ENCODE results near the gene ADCY10. TPM values are rescaled to one million over a fixed set of nuclear protein-coding genes. Genes with fewer than 3 reads are reported as not detected.
"Not testable (repeated sequence)": the region's sequence is repeated elsewhere in the genome, so short reads cannot be mapped to it uniquely, and the experiment has no call there.

Gene ADCY10
- total RNA-seq, 4 donors from 2014 or later = 1.2 to 4.9 (median 2.4) TPM; not detected in 1

DNA sequence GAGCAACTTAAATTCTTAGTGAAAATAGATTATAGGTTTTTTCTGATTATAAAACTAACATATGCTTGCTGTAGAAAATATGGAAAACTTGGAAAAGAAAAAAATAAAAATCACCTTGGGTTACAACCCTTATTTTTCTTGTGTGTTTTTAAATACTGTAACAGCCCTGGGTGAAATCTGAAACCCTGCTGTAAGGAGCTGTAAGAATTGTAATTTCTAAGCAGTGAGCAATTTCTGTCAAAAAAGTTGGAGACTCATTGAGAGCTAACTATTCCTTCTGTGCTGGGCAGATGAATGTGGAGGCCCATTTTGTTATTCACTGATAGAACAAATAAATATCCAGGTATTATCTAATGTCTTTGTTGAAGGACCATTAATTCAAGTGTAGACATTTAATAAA is 42.6 kb downstream of the ADCY10 start:
- Histone ChIP-seq H3K27me3 (no peaks in the 10 kb centered on the region), H3K36me3 (no peaks in the 10 kb centered on the region), H3K27ac (no peak overlapping the region), H3K9me3 (no peaks in the 10 kb centered on the region), H3K4me3 (no peak overlapping the region), H3K4me1 (no peaks in the 10 kb centered on the region)
- DNase-seq = no peak
- no peak for TF ChIP-seq POLR2A (IDR thresholded peaks at IDR 0.05)
- TF ChIP-seq CTCF (IDR thresholded peaks at IDR 0.05) = no peak

- not testable (repeated sequence) for H3K4me1 ChIP-seq, H3K36me3 ChIP-seq, H3K4me3 ChIP-seq, H3K27ac ChIP-seq, DNase-seq, H3K27me3 ChIP-seq, H3K9me3 ChIP-seq
Observed at GRCh38 chr1:167869157-167870001, 44.6 kb downstream of the ADCY10 start.

GRCh38 chr1:167866739-167867414 is 47.1 kb downstream of the ADCY10 start:
- not testable (repeated sequence) for H3K9me3 ChIP-seq, H3K27me3 ChIP-seq, H3K36me3 ChIP-seq, H3K4me1 ChIP-seq, H3K4me3 ChIP-seq, H3K27ac ChIP-seq, DNase-seq

GRCh38 chr1:167866326-167866725 is 47.6 kb downstream of the ADCY10 start:
- H3K4me1 ChIP-seq, DNase-seq, H3K27ac ChIP-seq, H3K36me3 ChIP-seq, H3K4me3 ChIP-seq, H3K9me3 ChIP-seq, H3K27me3 ChIP-seq: not testable (repeated sequence)

GRCh38 chr1:167865804-167866308 is 48.1 kb downstream of the ADCY10 start:
- H3K4me1 ChIP-seq, H3K9me3 ChIP-seq: not testable (repeated sequence)

DNA sequence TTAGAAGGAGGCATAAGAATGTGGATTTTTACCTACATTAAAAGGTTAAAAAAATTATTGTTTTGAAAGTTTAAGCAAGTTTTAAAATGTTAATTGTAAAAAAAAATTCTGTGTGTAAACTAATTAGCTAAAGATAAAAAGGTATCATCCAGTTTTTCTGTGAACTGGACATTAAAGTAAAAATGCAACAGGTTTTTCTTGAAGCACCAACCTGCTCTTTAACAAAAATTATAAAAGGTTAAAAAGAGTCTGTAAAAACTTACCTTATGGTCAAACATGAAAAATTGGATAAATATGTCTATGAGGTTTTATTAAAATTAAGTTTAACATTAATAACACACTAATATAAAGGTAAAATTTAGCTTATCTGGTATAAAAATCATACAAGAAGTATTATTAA is 48.7 kb downstream of the ADCY10 start:
- H3K4me3 ChIP-seq = not testable (repeated sequence)

More at GRCh38 chr1:167865804-167866308, 48.1 kb downstream of the ADCY10 start:
- not testable (repeated sequence) for H3K27ac ChIP-seq, H3K4me3 ChIP-seq, H3K27me3 ChIP-seq, DNase-seq, H3K36me3 ChIP-seq

DNA sequence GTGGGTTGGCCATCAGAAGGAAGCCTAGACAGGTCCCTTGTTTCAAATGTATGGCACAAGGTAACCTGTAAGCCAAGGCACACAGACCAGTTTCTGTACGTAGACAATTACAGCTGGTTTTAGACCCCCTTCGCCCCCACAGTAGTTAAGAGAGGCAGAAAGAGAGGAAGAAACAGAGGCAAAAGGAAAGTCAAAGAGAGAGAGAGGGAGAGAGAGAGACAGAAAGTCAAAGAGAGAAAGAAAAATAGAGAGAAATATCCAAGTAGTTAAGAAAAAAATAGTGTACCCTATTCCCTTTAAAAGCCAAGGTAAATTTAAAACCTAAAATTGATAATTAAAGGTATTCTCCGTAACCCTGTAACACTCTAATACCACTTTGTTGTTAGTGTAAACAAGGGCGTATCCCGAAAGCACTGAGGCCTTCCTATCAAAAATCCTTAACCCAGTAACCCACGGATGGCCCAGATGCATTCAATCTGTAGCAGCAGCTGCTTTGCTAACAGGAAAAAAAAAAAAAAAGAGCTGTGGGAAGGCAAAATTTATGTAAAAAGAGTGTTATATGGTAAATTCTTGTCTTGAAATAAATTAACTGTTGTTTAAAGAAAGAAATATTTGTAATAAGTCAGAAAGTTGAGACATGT is 49.4 kb downstream of the ADCY10 start:
- Histone ChIP-seq H3K9me3 (no peaks in the 10 kb centered on the region), H3K27ac (no peak overlapping the region), H3K27me3 (no peaks in the 10 kb centered on the region), H3K4me3 (no peak overlapping the region), H3K4me1 (no peaks in the 10 kb centered on the region), H3K36me3 (no peaks in the 10 kb centered on the region)
- TF ChIP-seq CTCF (IDR thresholded peaks at IDR 0.05) (no peak), POLR2A (IDR thresholded peaks at IDR 0.05) (no peak)
- no peak for DNase-seq

More for the DNA sequence above, 48.7 kb downstream of the ADCY10 start:
- not testable (repeated sequence) for H3K4me1 ChIP-seq, H3K36me3 ChIP-seq, H3K27me3 ChIP-seq, DNase-seq, H3K27ac ChIP-seq, H3K9me3 ChIP-seq

GRCh38 chr1:167863921-167864279 is 50.0 kb downstream of the ADCY10 start:
- no peaks in the 10 kb centered on the region for H3K9me3 ChIP-seq

GRCh38 chr1:167863191-167863920 is 50.6 kb downstream of the ADCY10 start:
- H3K27me3 ChIP-seq, H3K4me1 ChIP-seq, H3K9me3 ChIP-seq, DNase-seq, H3K36me3 ChIP-seq, H3K27ac ChIP-seq, H3K4me3 ChIP-seq: not testable (repeated sequence)

More at GRCh38 chr1:167863921-167864279, 50.0 kb downstream of the ADCY10 start:
- H3K27me3 ChIP-seq = no peaks in the 10 kb centered on the region
- no peak overlapping the region for H3K4me3 ChIP-seq
- DNase-seq = no peak
- H3K36me3 ChIP-seq = no peaks in the 10 kb centered on the region
- no peak overlapping the region for H3K27ac ChIP-seq
- no peak for TF ChIP-seq CTCF (IDR thresholded peaks at IDR 0.05)
- TF ChIP-seq POLR2A (IDR thresholded peaks at IDR 0.05) = no peak
- no peaks in the 10 kb centered on the region for H3K4me1 ChIP-seq

Data from Peyer's patch (tissue), 4 donors.